SHP77 (cell line): ENCODE data around the gene SSX2IP.

Experiments
- DNase-seq, 2 experiments: peaks; one replicate each; lab custom pipeline; 2025; lab: John Stamatoyannopoulos, UW

SSX2IP gene

GRCh38 chr1:84708031-84708430 is 17.8 kb upstream of the SSX2IP start:
- no peak for DNase-seq

- no peak for DNase-seq
These were observed 15.3 kb upstream of the SSX2IP start for GRCh38 chr1:84705513-84705912.

GRCh38 chr1:84704872-84705417 is 14.7 kb upstream of the SSX2IP start:
- DNase-seq, result no peak

- no peak for DNase-seq
These were observed 13.2 kb upstream of the SSX2IP start for GRCh38 chr1:84703431-84703830.

GRCh38 chr1:84702143-84702542 is 11.9 kb upstream of the SSX2IP start:
- DNase-seq, result no peak

- no peak for DNase-seq
These were observed 11.1 kb upstream of the SSX2IP start for GRCh38 chr1:84701376-84701775.

- no peak for DNase-seq
These were observed 9.8 kb upstream of the SSX2IP start for GRCh38 chr1:84700070-84700469.

- no peak for DNase-seq
These were observed 8.2 kb upstream of the SSX2IP start for GRCh38 chr1:84698151-84699110.

- DNase-seq, result no peak
These were observed 3.5 kb upstream of the SSX2IP start for GRCh38 chr1:84693785-84694184.

GRCh38 chr1:84693005-84693404 is 2.7 kb upstream of the SSX2IP start:
- no peak for DNase-seq

GRCh38 chr1:84692391-84692790 is 2.1 kb upstream of the SSX2IP start:
- no peak for DNase-seq

GRCh38 chr1:84691122-84691783 is 992 bp upstream of the SSX2IP start:
- DNase-seq, result peak; percentile 18 to 33

GRCh38 chr1:84689514-84690396 is 506 bp downstream of the SSX2IP start:
- DNase-seq, result peak; percentile 57 to 83

- DNase-seq, result no peak
These were observed 1.7 kb downstream of the SSX2IP start for GRCh38 chr1:84688463-84689061.

- DNase-seq, result no peak
These were observed 2.4 kb downstream of the SSX2IP start for GRCh38 chr1:84687714-84688462.

- no peak for DNase-seq
These were observed 4.0 kb downstream of the SSX2IP start for GRCh38 chr1:84686223-84686622.

- DNase-seq, result no peak
These were observed 6.8 kb downstream of the SSX2IP start for GRCh38 chr1:84683508-84683907.

- DNase-seq, result no peak
These were observed 8.2 kb downstream of the SSX2IP start for GRCh38 chr1:84682047-84682446.

- DNase-seq, result no peak
These were observed 12.7 kb downstream of the SSX2IP start for GRCh38 chr1:84677415-84678099.

- DNase-seq, result no peak
These were observed 14.6 kb downstream of the SSX2IP start for GRCh38 chr1:84675631-84676030.
